ENCODE data around the gene IL21.

DNA sequence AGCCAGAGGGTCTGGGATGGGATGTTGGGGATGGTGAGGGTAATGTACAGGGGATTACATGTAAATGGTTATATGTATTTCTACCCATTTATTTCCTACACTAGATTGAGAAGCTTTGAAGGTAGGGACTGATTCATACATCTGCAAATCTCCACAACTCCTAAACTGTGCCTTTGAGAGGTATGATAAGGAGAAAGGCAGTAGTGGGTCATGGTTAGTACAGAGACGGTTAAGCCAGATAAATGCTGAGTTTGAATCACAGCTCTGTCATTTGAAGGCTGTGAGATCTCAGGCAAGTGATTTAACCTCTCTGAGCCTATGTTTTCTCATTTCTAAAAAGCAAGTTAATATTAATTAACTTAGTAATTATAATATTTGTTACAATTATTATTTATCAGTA lies 29.3 kb upstream of the IL21 start:
- TF ChIP-seq, protein P1, sequence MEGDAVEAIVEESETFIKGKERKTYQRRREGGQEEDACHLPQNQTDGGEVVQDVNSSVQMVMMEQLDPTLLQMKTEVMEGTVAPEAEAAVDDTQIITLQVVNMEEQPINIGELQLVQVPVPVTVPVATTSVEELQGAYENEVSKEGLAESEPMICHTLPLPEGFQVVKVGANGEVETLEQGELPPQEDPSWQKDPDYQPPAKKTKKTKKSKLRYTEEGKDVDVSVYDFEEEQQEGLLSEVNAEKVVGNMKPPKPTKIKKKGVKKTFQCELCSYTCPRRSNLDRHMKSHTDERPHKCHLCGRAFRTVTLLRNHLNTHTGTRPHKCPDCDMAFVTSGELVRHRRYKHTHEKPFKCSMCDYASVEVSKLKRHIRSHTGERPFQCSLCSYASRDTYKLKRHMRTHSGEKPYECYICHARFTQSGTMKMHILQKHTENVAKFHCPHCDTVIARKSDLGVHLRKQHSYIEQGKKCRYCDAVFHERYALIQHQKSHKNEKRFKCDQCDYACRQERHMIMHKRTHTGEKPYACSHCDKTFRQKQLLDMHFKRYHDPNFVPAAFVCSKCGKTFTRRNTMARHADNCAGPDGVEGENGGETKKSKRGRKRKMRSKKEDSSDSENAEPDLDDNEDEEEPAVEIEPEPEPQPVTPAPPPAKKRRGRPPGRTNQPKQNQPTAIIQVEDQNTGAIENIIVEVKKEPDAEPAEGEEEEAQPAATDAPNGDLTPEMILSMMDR (IDR thresholded peaks at IDR 0.05), result no peak
- no peak for TF ChIP-seq POLR2A (IDR thresholded peaks at IDR 0.05)

All from heart left ventricle (tissue), 13 donors.